ENCODE measurements around the gene CCDC85C.

CCDC85C gene

DNA sequence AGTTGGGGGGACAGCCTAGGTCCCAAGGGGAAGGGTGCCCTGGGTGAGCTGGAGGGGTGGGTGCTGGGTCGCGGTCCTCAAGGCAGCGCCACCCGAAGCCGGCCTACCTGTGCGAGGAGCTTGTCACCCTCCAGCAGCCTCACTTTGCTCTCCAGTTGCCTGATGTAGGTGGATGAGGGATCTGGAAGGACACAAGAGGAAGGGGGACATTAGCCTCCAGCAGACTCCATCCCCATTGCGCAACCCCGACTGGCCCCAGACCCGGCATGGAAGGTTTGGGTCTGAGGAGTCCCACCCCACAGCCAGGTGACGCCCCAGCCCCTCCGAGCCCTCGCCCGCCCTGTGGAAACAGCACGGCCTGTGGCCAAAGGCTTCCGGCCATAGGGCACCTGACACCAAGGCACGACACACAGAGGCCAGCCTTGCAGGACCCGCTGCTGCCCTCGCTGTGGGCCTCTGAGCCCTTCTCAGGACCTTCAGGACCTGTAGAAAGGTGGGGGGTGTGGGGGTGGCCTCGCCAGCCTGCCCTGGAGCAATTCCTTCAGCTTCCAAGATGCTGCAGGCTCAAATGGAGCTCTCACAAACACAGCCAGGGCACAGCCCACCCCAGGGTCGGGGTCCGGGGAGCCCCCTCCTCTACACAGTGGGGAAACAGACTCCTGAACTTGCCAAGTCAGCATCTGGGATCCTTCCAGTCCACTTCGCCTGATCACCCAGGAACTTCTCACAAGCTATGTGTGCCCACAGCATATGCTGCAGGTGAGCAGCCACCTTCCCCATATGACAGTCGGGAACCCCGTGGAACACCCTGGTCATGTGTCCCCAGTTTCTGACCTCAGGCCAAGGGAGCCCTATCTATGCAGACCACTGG is 67.9 kb downstream of the CCDC85C start:
- DNase-seq: no peak

DNA sequence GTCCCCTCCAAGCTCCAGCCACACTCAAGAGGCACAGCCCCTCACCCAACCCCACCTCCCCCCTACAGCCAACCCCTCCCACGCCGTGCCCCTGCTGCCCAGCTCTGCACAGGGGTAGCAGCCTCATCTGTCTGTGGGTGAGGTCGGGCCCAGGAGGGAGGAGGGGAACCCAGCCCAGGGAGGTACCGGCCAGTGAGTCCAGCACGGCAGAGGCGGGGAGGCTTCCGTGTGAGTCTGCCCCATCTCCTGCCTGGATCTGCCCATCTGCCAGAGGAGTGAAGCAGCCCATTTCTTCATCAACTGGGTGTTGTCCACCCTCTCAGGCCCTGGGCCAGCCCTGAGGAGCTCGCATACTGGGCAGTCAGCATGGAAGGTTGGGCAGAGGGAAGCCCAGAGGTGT is 68.6 kb downstream of the CCDC85C start:
- DNase-seq: no peak

DNA sequence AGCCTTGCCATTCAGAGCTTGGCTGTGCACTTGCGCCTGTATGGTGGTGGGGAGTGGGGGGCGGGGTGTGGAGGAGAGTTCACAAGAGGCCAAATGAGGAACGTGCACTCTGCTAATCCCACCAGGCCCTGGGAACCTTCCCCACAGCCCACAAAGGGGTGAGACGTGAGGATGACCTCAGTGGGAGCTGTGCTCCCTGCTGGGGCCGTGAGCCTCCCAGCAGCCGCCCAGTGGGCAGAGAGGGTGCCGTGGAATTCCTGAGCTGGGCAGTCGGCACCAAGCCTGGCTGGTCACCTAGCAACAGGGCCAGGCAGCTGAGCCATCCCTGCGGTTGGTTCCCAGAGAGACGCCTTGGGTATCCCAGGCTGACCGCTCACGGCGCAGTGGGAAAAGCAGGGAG is 69.1 kb downstream of the CCDC85C start:
- DNase-seq: no peak

DNA sequence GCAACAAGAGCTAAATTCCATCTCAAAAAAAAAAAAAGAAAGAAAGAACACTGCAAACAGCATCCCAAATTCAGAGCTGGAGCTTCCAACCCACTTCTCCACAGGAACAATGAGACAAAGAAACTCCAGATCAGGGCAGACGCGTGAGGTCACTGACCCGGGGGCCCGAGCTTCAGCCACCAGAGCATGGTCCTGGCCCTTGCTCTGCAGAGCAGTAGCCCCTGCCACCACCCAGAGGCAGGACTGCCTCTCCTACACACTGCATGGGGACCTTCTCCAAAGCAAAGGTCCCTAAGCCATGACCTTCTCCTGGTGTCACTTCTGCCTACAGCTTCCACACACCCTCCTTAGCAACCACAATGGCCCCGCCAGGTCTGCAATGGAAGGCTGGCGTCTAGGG is 69.7 kb downstream of the CCDC85C start:
- no peak for DNase-seq

DNA sequence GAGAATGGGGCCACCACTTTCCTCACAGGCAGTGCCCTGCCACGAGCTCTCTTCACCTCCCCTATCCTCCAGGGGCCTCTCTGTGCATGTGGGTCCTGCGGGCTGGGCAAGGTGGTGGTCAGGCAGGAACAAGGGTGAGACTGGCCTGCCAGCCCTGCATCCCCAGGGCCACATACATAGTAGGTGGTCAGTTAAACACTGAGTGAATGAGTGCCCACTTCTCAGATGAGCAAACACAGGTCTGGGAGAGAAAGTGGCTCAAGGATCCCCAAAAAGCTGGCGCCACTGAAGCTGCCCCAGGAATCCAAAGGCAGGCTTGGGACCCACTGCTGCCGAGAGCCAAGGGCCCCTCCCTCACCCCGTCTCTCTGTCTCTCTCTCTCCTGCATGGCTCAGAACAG is 71.7 kb downstream of the CCDC85C start:
- DNase-seq: no peak

DNA sequence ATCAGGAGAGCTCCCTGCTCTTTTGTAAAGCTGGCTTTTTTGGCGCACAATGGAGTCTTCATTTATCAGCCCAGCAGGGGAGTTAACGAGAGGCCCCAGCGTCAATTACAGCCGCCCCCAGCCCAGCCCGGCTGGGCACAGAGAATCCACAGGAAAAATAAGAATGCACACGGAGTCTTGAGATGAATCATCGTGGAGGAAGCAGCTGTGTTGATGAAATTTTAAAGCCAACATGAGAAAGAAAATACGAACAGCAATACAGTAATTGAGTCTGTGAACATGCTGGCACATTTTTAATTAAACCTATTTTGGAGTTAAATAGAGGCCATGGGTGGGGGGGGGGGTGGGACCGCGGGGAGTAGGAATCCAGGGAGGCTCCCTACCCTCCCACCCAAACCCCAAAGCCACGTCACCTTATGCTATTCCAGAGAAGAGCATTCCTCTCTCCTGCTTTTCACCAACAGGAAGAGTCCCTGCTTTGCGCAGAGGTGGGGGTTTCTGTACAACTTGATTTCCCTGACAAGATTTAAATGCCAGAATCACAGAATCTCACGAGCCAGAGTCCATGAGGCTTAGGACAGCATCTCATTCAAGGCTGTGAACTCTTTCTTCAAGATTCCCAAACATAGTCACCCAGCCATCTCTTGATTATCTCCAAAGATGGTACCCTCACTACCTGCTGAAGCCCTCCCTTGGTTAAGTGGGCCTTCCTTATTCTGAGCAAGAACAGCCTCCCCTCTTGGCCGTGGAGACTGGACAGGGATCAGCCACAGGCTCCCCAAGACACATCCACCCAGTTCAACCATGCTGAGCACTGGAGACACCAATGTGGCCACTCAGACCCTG is 72.5 kb downstream of the CCDC85C start:
- DNase-seq: no peak

DNA sequence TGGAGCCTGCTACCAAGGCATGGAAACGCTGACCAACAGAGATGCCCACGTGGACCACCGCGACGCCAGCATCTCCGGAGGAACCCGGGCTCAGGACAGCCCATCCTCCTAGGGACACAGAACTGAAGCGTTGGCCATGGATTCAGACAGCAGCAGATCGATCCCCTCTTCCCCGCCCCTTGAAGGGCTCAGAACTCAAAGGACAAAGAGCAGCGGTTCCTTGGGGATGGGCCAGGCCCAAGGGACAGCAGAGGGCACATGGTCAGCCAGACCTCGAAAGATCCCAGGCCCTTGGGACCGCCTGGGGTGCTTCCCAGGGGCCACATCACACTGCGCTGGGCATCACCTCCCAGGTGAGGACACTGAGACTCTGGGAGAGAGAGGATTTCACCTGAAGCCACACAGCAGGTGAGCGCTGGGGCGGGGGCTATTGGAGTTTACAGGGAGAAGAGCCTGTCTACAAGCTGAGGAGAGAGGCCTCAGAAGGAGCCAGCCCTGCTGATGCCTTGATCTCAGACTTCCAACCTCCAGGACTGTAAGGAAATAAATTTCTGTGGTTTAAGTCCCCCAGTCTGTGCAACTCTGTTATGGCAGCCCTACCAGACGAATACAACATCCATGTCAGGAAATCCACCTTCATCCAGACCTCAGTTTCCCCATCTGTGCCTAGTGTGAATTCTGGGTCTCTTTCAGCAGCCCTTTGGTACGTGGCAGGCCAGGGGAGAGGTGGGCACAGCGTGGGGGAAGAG is 73.4 kb downstream of the CCDC85C start:
- DNase-seq: no peak

DNA sequence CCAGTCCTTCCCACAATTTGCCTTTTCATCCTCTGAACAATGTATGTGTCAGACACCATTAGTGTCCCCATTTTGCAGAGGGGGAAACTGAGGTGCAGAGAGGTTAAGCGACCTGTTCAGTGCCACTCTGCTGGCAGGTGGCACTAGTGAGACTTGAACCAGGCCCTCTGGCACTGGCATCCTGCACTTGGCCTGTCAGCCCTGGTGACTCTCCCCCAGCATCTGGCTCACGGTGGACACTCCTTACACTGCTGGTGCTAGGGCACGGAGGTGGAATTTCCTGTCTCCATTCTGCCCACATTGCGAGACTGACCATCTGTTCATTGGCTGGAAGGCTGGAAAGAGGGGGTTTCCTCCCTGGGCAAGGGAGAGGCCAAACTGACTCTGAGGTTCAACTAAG is 74.1 kb downstream of the CCDC85C start:
- DNase-seq: no peak

DNA sequence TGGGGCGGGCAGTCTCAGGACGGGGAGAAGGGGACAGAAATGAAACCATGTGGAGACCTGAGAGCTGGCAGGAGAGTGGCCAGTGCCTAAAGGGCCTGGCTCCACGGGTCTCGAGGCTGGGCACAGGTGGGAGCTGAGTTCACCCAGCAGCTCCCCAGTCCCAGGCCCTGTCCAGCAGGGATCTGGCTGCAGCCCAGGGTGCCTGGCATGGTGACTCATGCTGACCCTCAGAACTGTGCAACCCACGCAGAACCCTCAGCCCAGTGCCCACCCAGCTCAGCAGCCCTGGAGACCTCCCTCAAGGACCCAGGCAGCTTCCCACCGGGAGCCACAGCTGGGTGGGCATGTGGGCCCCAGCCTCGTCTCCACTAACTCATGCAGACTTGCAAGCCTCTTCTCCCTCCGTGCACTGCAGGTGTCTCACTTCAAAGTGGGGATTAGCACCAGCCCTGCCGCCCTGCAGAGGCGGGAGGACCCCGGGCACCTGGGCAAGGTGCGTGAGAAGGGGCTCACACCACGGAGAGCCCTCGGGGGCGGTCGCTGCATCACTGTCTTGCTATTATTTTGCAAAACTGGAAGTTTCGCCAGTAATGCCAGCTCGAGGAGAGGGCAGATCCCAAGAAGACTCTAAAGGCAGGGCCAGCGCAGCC is 76.5 kb downstream of the CCDC85C start:
- no peak for DNase-seq

DNA sequence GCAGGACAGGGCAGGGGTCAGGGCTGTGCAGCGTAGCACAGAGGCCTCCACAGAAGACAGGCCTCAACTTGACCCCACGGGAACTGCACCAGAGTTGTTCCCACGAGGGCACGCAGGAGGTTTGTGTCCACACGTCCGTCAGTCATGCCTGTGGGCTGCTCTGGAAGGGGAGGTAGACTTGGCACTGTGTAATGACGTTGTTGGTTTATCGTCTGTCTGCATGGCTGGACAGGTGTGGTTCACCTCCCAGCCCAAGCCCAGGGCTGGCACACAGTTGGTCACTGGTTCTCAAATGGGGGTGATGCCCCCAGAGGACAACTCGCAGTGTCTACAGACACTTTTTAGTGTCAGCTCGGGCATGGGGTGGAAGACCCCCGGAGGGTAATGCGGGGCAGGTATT is 77.0 kb downstream of the CCDC85C start:
- no peak for DNase-seq

DNA sequence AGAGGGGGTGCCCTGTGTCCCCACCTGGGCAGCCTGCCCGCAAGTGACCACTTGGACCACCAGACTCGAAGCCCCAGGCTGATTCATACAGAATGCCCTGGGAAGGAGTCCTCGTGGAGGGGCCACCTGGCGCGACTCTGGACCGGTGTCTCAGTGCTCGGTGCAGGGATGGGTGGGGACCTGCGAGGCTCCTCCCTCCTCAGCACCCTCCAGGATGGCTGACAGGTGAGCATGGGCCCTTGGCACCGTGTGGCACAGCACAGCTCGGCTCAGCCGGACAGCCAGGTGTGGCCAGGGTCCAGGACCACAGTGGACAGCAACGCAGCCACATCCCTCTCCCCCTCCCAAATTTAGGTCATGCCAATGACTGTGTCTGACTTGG is 78.3 kb downstream of the CCDC85C start:
- no peak for DNase-seq

DNA sequence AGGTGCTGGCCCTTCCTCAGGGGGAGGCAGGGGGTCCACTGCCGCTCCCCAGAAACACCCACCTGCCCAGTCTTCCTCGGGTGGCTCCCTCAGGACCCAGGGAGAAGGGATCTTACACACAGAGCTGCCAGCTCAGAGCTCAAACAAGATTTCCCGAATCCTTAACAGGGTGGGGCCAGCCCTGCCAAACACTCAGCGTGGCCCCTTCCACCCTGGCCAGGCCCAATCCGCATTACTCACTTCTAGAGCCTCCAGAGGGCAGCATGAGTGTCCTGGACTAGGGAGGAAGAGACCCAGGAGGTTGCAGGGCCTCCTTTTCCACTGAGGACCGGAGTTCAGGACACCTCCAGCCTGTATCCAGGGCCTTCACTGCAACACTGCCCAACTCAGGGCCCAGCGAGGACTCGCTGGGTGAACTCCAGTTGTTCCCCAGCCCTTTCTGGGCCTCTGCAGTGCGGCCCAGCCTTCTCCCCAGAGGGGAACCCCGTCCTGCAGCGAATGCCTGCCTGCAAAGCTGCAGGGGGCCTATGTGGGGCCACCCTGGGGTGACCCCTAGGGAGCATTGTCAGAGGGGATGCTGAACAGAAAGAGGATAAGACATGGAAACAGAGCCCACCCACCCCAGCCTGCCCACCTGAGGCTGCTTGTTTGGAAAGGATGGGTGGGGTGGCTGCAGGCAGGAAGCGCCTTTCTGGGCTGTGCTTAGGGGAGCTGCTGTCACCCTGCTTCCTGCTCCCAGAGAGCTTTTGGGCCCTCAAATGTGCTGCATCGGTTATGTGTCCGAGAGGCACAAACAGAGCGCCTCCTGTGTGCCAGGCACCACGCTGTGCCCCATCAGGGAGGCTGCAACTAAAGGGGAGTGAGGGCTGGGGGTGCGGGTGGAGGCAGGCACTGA is 79.0 kb downstream of the CCDC85C start:
- DNase-seq: no peak

DNA sequence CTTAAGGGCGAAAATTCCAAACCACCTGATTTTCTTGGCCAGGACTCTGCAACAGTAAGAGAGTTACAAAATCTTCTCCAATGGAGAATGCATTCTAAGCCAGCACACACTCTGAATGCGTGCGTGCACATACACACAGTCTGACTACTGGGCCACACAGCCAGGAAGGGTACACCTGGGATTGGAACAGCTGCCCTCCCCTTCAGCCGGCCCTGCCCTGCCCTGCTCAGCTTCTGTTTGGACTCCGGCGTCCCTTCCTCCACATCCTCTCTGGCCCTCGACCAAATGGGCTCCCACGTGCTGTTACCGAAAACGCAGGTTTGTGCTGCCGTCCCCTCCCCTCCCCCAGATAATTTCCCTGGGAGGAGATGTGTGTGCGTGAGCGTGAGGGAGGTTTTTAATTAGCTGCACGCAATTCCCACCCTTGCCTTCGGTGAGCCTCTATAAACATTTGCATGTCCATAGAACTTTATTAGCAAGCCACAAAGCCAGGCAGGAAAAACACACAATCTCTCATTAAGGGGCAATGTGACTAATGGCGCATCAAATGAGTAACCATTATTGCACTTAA is 79.8 kb downstream of the CCDC85C start:
- no peak for DNase-seq

DNA sequence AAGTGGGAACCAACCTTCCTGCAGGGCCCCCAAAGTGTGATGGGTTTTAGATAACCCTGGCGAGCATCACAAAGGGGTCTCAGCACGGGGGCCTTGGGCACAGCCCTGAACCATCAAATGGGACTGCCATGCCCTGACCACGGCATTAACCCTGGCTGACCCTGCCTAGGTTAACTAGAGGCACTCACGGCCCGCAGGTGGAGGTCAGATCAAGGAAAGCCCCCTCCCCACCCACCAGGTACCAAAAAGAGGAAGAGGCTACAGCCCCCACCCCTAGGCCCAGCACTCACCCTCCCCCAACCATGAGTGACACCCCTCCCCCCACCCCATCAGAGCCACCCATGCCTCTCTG is 80.3 kb downstream of the CCDC85C start:
- DNase-seq: no peak

DNA sequence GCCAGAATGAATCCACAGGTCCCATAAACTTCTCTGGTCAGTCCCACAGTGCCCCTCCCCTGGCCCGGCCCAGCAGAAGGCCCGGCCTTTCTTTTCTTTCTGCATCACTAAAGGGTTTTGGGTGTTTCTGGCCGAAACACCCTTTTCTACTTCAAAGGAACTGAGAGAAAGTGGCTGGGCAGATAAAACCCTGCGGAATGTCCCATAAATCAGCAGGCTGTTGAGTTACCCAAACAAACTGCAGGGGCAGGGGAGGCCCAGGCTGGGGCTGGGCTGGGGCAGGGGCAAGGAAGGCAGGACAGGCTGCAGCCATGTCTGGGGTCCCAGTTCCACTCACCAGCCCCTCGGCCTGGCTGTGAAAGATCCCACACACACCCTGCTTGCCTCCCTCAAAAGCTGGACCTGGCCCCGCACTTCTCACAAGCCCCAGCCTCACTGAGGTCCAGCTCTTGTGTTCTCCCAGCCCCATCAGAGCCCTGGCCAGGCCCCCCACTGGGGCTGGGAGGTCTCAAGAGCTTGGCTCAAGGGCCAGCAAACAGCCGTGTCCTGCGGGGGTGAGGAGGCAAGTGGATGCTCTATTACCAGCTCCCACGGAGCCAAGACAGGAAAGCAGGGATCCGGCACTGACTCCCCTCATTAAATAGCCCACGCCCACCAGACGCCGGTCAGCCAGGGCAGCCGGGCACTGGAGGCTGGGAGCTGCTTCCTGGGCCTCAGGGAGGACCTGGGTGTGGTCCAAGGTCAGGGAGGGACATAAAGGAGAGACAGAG is 80.9 kb downstream of the CCDC85C start:
- DNase-seq: peak in 1 of 5 donors; percentile 4

DNA sequence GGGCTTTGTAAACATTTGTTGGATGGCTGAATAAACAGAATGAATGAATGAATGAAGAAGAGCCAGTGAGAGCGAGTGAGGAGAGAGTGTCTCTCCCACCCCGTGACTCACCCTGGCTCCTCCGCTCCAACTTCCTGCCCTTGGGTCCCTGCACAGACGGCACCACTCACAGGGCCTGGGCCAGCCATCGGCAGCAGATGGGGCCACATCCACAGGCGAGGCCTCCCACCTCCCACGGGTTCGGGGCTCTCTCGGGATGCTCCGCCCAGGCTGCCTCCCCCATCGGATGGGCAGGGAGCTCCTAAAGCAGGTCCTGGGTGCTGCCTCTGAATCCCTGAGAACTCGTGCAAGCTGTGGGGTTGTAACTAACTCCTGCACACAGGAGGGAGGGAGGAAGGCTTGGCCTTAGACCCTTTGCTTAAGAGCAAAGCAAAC is 81.5 kb downstream of the CCDC85C start:
- peak in 1 of 5 donors; percentile 5 for DNase-seq

DNA sequence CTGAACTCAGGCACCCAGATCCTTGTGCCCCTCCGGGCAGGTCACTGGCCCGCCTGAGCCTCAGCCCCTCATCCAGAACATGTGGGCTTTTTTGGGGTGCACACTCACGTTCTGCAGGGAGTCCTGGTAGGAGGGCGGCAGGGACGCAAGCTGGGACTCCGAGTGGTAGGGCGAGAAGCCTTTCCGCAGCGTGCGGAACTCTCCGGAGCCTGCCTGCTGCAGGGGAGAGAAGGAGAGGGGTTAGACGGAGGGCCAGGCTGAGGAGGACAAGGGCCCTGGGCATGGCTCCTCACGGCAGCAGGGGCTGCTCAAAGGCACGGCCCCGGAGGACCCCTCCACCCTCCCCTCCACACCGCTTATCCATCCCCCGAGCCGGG is 82.0 kb downstream of the CCDC85C start:
- no peak for DNase-seq

DNA sequence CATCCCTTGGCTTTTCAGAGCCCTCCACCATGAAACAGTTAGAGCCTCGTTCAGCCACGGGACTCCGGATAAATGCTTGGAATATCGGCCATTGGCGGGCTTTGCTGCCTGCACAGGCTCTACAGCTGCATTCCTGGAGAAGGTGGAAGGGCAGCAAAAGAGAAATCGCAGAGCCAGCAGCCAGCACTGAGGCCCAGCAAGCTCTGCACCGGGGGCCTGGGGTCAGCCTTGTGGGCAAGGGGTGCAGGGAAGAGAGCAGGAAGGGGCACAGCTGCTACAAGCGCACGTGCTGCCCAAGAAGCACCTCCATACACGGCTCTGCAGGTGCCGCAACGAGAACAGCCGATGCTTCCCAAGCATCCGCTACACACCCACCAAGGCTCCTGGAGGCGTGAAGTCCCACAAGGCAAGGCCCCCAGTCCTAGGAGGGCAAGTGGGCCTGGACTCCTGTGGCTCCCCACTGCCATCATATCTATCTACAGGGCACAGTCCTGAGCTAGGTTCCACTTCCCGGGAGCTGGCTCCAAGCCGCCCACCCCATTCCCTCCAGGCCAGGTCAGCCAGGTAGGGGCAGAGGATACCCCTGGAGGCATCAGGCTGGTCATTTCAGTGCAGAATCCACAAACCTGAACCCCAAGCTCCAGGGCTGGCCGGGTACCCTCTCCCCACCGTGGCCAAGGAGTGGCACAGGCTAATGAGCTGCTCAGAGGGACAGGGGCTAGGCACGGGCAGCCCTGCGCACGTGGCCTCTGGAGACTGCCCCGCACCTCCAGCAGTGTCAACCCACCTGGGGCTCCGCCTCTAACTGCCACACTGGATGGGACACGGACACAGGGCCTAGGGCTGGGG is 82.6 kb downstream of the CCDC85C start:
- peak in 1 of 5 donors; percentile 9 for DNase-seq

DNA sequence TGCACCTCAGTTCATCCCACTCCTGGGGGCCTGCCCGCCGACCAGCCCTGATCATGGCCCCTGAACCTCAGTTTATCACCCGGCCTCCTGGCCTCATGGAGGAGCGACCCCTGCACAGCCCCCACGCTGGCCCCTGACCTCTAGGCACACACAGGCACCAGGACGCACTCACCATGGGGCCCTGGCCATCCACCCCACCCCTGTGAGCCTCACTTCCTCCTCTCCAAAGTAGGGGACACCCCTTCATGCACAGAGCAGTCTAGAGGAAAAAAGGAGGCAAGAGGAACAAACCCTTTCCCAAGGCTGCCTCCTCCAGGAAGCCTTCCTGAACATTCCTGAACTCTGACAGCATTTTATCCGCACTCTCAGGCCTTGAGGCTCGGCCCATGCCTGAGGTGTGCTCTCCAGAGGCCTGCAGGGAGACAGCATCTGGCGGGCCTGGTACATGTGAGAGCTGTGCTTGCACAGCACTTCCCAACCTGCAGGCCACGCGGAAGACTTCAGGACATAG is 83.4 kb downstream of the CCDC85C start:
- DNase-seq: peak in 1 of 5 donors; percentile 8

Data from T-helper 1 cell (primary cell).